ENCODE measurements around the gene AGRP. TPM values are rescaled to one million over a fixed set of nuclear protein-coding genes. Genes with fewer than 3 reads are reported as not detected.

The AGRP gene
- total RNA-seq, 1 donor from 2014 or later, result not detected

- no peaks in the 10 kb centered on the region for H3K27me3 Mint-ChIP-seq
- no peak overlapping the region for H3K4me3 Mint-ChIP-seq
- peaks cover 18% of the 10 kb centered on the region for H3K4me1 Mint-ChIP-seq (ENCODE audit: unreplicated experiment)
- no peak overlapping the region for H3K27ac Mint-ChIP-seq
- no peaks in the 10 kb centered on the region for H3K36me3 Mint-ChIP-seq
- no peaks in the 10 kb centered on the region for H3K9me3 Mint-ChIP-seq
- TF ChIP-seq CTCF (conservative IDR thresholded peaks at IDR 0.05), result no peak
- no peak for DNase-seq (ENCODE audit: extremely low spot score, unreplicated experiment)
Observed at GRCh38 chr16:67460961-67461360, 22.4 kb downstream of the AGRP start.

- Mint-ChIP-seq H3K36me3 (no peaks in the 10 kb centered on the region), H3K27ac (peak overlapping the region; percentile 41), H3K9me3 (no peaks in the 10 kb centered on the region), H3K27me3 (no peaks in the 10 kb centered on the region), H3K4me3 (no peak overlapping the region), H3K4me1 (ENCODE audit: unreplicated experiment) (peaks cover 18% of the 10 kb centered on the region)
- no peak for TF ChIP-seq CTCF (conservative IDR thresholded peaks at IDR 0.05)
- DNase-seq (ENCODE audit: extremely low spot score, unreplicated experiment), result no peak
Observed at GRCh38 chr16:67460168-67460567, 23.2 kb downstream of the AGRP start.

- no peaks in the 10 kb centered on the region for H3K27me3 Mint-ChIP-seq
- H3K9me3 Mint-ChIP-seq, result no peaks in the 10 kb centered on the region
- DNase-seq (ENCODE audit: extremely low spot score, unreplicated experiment), result no peak
- TF ChIP-seq CTCF (conservative IDR thresholded peaks at IDR 0.05), result no peak
- H3K4me1 Mint-ChIP-seq (ENCODE audit: unreplicated experiment), result peaks cover 18% of the 10 kb centered on the region
- peak overlapping the region; percentile 41 for H3K27ac Mint-ChIP-seq
- H3K36me3 Mint-ChIP-seq, result no peaks in the 10 kb centered on the region
- H3K4me3 Mint-ChIP-seq, result no peak overlapping the region
Observed at GRCh38 chr16:67459861-67460150, 23.5 kb downstream of the AGRP start.

- Mint-ChIP-seq H3K9me3 (no peaks in the 10 kb centered on the region), H3K4me3 (no peak overlapping the region), H3K36me3 (no peaks in the 10 kb centered on the region), H3K27me3 (no peaks in the 10 kb centered on the region), H3K4me1 (ENCODE audit: unreplicated experiment) (peaks cover 18% of the 10 kb centered on the region), H3K27ac (peak overlapping the region; percentile 61)
- no peak for TF ChIP-seq CTCF (conservative IDR thresholded peaks at IDR 0.05)
- no peak for DNase-seq (ENCODE audit: extremely low spot score, unreplicated experiment)
Observed at GRCh38 chr16:67459066-67459860, 24.1 kb downstream of the AGRP start.

- TF ChIP-seq CTCF (conservative IDR thresholded peaks at IDR 0.05), result no peak
- peak overlapping the region; percentile 61 for H3K27ac Mint-ChIP-seq
- H3K4me1 Mint-ChIP-seq (ENCODE audit: unreplicated experiment), result peaks cover 22% of the 10 kb centered on the region
- H3K36me3 Mint-ChIP-seq, result no peaks in the 10 kb centered on the region
- H3K4me3 Mint-ChIP-seq, result no peak overlapping the region
- H3K9me3 Mint-ChIP-seq, result no peaks in the 10 kb centered on the region
- no peaks in the 10 kb centered on the region for H3K27me3 Mint-ChIP-seq
- DNase-seq (ENCODE audit: extremely low spot score, unreplicated experiment), result no peak
Observed at GRCh38 chr16:67458121-67458641, 25.2 kb downstream of the AGRP start.

Data from type B pancreatic cell (in vitro differentiated cells).